ENCODE measurements around the gene CDKL2. TPM values are rescaled to one million over a fixed set of nuclear protein-coding genes. Genes with fewer than 3 reads are reported as not detected.
A peak's percentile ranks its signal among the peaks of the same experiment; 100 is the strongest.

The CDKL2 gene
- total and polyA plus RNA-seq, 2 donors from 2014 or later = 3.2 to 15.9 TPM

DNA sequence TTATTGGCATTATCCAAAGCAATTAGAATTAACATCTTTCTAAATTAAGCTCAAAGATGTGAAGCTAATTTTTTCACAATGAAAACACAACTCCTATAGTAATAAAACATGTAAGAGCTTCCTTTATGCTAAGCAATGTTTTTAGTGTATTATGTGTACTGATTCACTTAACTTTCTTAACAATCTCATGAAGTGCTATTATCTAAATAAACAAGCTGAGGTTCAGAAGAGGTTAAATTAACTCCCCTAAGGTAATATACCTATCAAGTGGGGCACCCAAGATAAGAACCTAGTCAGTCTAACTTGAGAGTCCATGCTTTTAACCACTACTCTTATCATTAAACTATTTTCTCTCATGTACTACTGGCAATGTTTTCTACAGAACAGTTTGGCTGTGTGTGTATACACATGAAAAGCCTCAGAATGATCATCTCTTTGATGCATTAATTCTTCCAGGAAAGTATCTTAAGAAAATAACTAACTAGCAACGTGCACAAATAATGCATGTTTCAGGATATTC, 29.2 kb upstream of the CDKL2 start:
- intact Hi-C loops (cut with DNase I) = no loop called here
- Histone ChIP-seq H3K4me3 (ENCODE audit: low read length in 3 of 3) (no peak overlapping the region), H3K27ac (ENCODE audit: low read depth in 2 of 2, low read length in 2 of 2) (no peak overlapping the region), H3K36me3 (ENCODE audit: control insufficient read depth in 2 of 3, insufficient read depth in 3 of 3, low read length in 3 of 3) (peaks cover 4 to 24% (median 17%) of the 10 kb centered on the region in 3 donors), H3K9me3 (ENCODE audit: control insufficient read depth in 2 of 3, insufficient read depth in 1 of 3, low read length in 3 of 3) (no peaks in the 10 kb centered on the region), H3K9ac (ENCODE audit: low read length in 3 of 3) (no peak overlapping the region), H3K27me3 (ENCODE audit: control insufficient read depth, insufficient read depth, low read length) (no peaks in the 10 kb centered on the region), H3K4me1 (ENCODE audit: control insufficient read depth in 2 of 3, insufficient read depth in 2 of 3, low read depth in 1 of 3, low read length in 3 of 3) (peaks cover 0 to 4% (median 0%) of the 10 kb centered on the region in 3 donors)
- TF ChIP-seq, protein P1, sequence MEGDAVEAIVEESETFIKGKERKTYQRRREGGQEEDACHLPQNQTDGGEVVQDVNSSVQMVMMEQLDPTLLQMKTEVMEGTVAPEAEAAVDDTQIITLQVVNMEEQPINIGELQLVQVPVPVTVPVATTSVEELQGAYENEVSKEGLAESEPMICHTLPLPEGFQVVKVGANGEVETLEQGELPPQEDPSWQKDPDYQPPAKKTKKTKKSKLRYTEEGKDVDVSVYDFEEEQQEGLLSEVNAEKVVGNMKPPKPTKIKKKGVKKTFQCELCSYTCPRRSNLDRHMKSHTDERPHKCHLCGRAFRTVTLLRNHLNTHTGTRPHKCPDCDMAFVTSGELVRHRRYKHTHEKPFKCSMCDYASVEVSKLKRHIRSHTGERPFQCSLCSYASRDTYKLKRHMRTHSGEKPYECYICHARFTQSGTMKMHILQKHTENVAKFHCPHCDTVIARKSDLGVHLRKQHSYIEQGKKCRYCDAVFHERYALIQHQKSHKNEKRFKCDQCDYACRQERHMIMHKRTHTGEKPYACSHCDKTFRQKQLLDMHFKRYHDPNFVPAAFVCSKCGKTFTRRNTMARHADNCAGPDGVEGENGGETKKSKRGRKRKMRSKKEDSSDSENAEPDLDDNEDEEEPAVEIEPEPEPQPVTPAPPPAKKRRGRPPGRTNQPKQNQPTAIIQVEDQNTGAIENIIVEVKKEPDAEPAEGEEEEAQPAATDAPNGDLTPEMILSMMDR (IDR thresholded peaks at IDR 0.05; ENCODE audit: borderline replicate concordance, extremely low read depth, insufficient read depth) = no peak
- DNase-seq (no peak), FAIRE-seq (no peak)

DNA sequence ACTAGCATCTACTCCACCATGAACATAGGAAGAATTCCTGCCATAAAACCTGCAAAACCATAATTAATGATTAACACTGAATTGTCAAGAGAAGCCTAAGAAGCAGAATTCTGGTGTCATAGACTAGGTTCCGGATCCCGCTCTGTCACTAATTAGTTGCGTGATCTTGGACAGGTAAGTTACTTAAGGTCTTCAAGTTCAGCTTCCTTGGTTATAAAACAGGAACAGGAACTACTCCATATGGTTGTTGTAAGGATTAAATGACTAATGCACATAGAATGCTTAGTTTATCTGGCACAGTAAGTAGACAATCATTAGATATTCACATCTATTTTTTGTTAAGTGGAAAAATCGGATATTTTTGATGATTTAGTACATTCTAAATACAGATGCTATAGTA, 28.5 kb upstream of the CDKL2 start:
- H3K9ac ChIP-seq (ENCODE audit: low read length in 3 of 3) = no peak overlapping the region
- H3K36me3 ChIP-seq (ENCODE audit: control insufficient read depth in 2 of 3, insufficient read depth in 3 of 3, low read length in 3 of 3) = peaks cover 4 to 24% (median 22%) of the 10 kb centered on the region in 3 donors
- intact Hi-C loops (cut with DNase I) = no loop called here
- no peaks in the 10 kb centered on the region for H3K9me3 ChIP-seq (ENCODE audit: control insufficient read depth in 2 of 3, insufficient read depth in 1 of 3, low read length in 3 of 3)
- H3K4me3 ChIP-seq (ENCODE audit: low read length in 3 of 3) = no peak overlapping the region
- TF ChIP-seq, protein P1 (IDR thresholded peaks at IDR 0.05; ENCODE audit: borderline replicate concordance, extremely low read depth, insufficient read depth) = no peak
- DNase-seq = peak in 2 of 5 donors; percentile 9 to 10
- peaks cover 0 to 4% (median 0%) of the 10 kb centered on the region in 3 donors for H3K4me1 ChIP-seq (ENCODE audit: control insufficient read depth in 2 of 3, insufficient read depth in 2 of 3, low read depth in 1 of 3, low read length in 3 of 3)
- H3K27me3 ChIP-seq (ENCODE audit: control insufficient read depth, insufficient read depth, low read length) = no peaks in the 10 kb centered on the region
- no peak overlapping the region for H3K27ac ChIP-seq (ENCODE audit: low read depth in 2 of 2, low read length in 2 of 2)
- no peak for FAIRE-seq

DNA sequence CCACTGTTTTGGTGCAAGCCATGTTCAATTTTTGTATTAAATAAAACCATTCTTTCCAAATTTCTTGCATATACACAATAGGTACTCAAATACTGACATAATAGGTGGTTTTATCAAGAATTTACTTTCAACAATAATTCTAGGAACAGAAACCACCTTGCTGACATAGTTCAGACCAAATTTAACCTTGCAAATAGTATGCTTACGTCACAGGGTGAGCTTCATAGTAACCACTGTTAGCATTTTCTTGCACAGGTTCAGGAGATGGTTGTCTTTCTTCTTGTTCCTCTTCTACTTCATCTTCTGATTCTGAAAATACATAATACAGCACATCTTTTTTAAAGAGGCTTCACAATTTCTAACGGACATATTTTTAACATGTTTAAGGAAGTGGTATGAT, 25.2 kb upstream of the CDKL2 start:
- H3K9ac ChIP-seq (ENCODE audit: low read length in 3 of 3) = no peak overlapping the region
- FAIRE-seq (no peak), DNase-seq (no peak)
- H3K9me3 ChIP-seq (ENCODE audit: control insufficient read depth in 2 of 3, insufficient read depth in 1 of 3, low read length in 3 of 3) = no peaks in the 10 kb centered on the region
- H3K27me3 ChIP-seq (ENCODE audit: control insufficient read depth, insufficient read depth, low read length) = no peaks in the 10 kb centered on the region
- H3K4me1 ChIP-seq (ENCODE audit: control insufficient read depth in 2 of 3, insufficient read depth in 2 of 3, low read depth in 1 of 3, low read length in 3 of 3) = peaks cover 0 to 4% (median 0%) of the 10 kb centered on the region in 3 donors
- H3K4me3 ChIP-seq (ENCODE audit: low read length in 3 of 3) = no peak overlapping the region
- H3K27ac ChIP-seq (ENCODE audit: low read depth in 2 of 2, low read length in 2 of 2) = no peak overlapping the region
- TF ChIP-seq, protein P1 (IDR thresholded peaks at IDR 0.05; ENCODE audit: borderline replicate concordance, extremely low read depth, insufficient read depth) = no peak
- intact Hi-C loops (cut with DNase I) = no loop called here
- H3K36me3 ChIP-seq (ENCODE audit: control insufficient read depth in 2 of 3, insufficient read depth in 3 of 3, low read length in 3 of 3) = peaks cover 4 to 30% (median 25%) of the 10 kb centered on the region in 3 donors

DNA sequence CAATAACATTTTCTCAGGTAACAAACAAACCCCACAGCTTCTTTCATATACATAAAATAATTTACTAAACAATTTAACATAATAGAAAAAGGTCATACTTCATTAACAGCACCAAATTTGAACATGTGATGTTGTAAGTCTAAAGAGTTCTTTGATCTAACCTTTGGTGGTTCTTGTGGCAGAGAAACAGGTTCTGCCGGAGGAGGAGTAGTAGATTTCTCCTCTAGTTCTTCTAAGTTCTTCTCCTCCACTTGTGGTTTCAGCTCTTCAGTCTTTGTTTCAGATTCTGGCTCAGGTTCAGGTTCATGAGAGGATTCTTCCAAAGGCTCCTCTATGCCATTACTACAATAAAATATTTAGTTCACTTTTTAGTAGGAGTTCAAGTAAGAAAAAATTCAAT, 24.6 kb upstream of the CDKL2 start:
- H3K4me3 ChIP-seq (ENCODE audit: low read length in 3 of 3) = no peak overlapping the region
- peaks cover 4 to 30% (median 25%) of the 10 kb centered on the region in 3 donors for H3K36me3 ChIP-seq (ENCODE audit: control insufficient read depth in 2 of 3, insufficient read depth in 3 of 3, low read length in 3 of 3)
- DNase-seq = no peak
- H3K27ac ChIP-seq (ENCODE audit: low read depth in 2 of 2, low read length in 2 of 2) = no peak overlapping the region
- TF ChIP-seq, protein P1 (IDR thresholded peaks at IDR 0.05; ENCODE audit: borderline replicate concordance, extremely low read depth, insufficient read depth) = no peak
- H3K4me1 ChIP-seq (ENCODE audit: control insufficient read depth in 2 of 3, insufficient read depth in 2 of 3, low read depth in 1 of 3, low read length in 3 of 3) = peaks cover 0 to 4% (median 0%) of the 10 kb centered on the region in 3 donors
- H3K9me3 ChIP-seq (ENCODE audit: control insufficient read depth in 2 of 3, insufficient read depth in 1 of 3, low read length in 3 of 3) = no peaks in the 10 kb centered on the region
- no peaks in the 10 kb centered on the region for H3K27me3 ChIP-seq (ENCODE audit: control insufficient read depth, insufficient read depth, low read length)
- H3K9ac ChIP-seq (ENCODE audit: low read length in 3 of 3) = no peak overlapping the region
- intact Hi-C loops (cut with DNase I) = no loop called here
- FAIRE-seq = no peak
